Esophagus muscularis mucosa (tissue), 4 donors: ENCODE data around the gene DPYSL4. TPM values are rescaled to one million over a fixed set of nuclear protein-coding genes. Genes with fewer than 3 reads are reported as not detected.

ENCODE experiments used
- DNase-seq: peaks from one replicate; pipeline ENCODE4 v3.0.0-alpha.2; 2017; ENCODE audit errors: extremely low spot score
- H3K27ac ChIP-seq, 4 donors: fragments of 200-600 bp; sonication (generic); replicated peaks in 1 of 4; 1 replicate in 3 of 4; 2 replicates in 1 of 4; pipeline ENCODE4 v1.5.1; 2016 to 2019; ENCODE audit warnings: mild to moderate bottlenecking in 1 of 4
- H3K27me3 ChIP-seq, 4 donors: fragments of 200-600 bp; sonication (generic); one replicate each; pipeline versions ENCODE4 v1.5.1 to v1.6.0; 2016 to 2019
- H3K36me3 ChIP-seq, 4 donors: fragments of 200-600 bp; sonication (generic); one replicate each; pipeline ENCODE4 v1.5.1; 2016 to 2019
- H3K4me1 ChIP-seq, 4 donors: fragments of 200-600 bp; sonication (generic); one replicate each; pipeline ENCODE4 v1.5.1; 2016 to 2019
- H3K4me3 ChIP-seq, 4 donors: fragments of 200-600 bp; sonication (generic); 1 replicate in 2 of 4; 2 replicates in 2 of 4; pipeline ENCODE4 v1.5.1; 2016 to 2019; ENCODE audit warnings: mild to moderate bottlenecking in 4 of 4, moderate library complexity in 1 of 4
- H3K9me3 ChIP-seq, 4 donors: fragments of 200-600 bp; sonication (generic); 1 replicate in 3 of 4; 2 replicates in 1 of 4; pipeline ENCODE4 v1.5.1; 2016 to 2019
- CTCF ChIP-seq, 3 experiments: fragments of 200-600 bp in 2 of 3; fragments of 450-650 bp in 1 of 3; sonication (generic) in 2 of 3; IDR thresholded peaks; one replicate each; pipeline ENCODE4 v1.5.1; 2017 to 2019; ENCODE audit warnings: antibody characterized with exemption in 3 of 3, mild to moderate bottlenecking in 2 of 3, moderate library complexity in 1 of 3
- EP300 ChIP-seq: sonication (generic); formaldehyde crosslinking; IDR thresholded peaks from one replicate; pipeline ENCODE4 v1.6.1; 2017; ENCODE audit warnings: antibody characterized with exemption
- POLR2A ChIP-seq: fragments of 450-650 bp; IDR thresholded peaks from one replicate; pipeline ENCODE4 v1.6.1; 2017; ENCODE audit warnings: antibody characterized with exemption, moderate library complexity, mild to moderate bottlenecking, low read depth
- POLR2AphosphoS5 ChIP-seq, 2 donors: sonication (generic); formaldehyde crosslinking; IDR thresholded peaks; one replicate each; pipeline ENCODE4 v1.6.1; 2017; ENCODE audit warnings: antibody characterized with exemption in 2 of 2
- WGBS: methylation state at CpG from one replicate; pipeline ENCODE4 v1.1.5; 2018; 5-methylcytosine and 5-hydroxymethylcytosine counted together
- intact Hi-C: fragments of 100-400 bp; cut with DNase I; formaldehyde crosslinking; loops from one replicate; pipeline ENCODE4 v1.15.1; 2023
- total RNA-seq, 4 donors: library from RNA; depleted of rRNA; stranded (reverse); fragments of >200 nt; gene quantifications; one replicate each; pipeline versions ENCODE4 v1.1.0 to v1.2.1, GENCODE V29; 2016

Gene DPYSL4
- total RNA-seq, 4 donors from 2014 or later = 0.42 to 4.5 (median 1.9) TPM

GRCh38 chr10:132193907-132194552 lies 7.3 kb downstream of the DPYSL4 start:
- no peak for TF ChIP-seq POLR2A
- TF ChIP-seq POLR2AphosphoS5 (IDR thresholded peaks at IDR 0.05) = no peak
- no peak for TF ChIP-seq EP300
- no peak for TF ChIP-seq CTCF (IDR thresholded peaks at IDR 0.05)
- Histone ChIP-seq H3K9me3 (no peaks in the 10 kb centered on the region), H3K27ac (no peak overlapping the region), H3K36me3 (peaks cover 0 to 17% (median 0%) of the 10 kb centered on the region in 4 donors), H3K4me3 (no peak overlapping the region), H3K4me1 (peaks cover 0 to 17% (median 0%) of the 10 kb centered on the region in 4 donors), H3K27me3 (peaks cover 0 to 13% (median under 1%) of the 10 kb centered on the region in 4 donors)
- 0% methylated on average over 1 of the region's 21 CpGs for WGBS
- intact Hi-C loops = no loop called here
- DNase-seq = no peak

GRCh38 chr10:132194726-132195125 lies 8.0 kb downstream of the DPYSL4 start:
- WGBS = 96% methylated on average over 14 of the region's 15 CpGs
- intact Hi-C loops = no loop called here
- no peak overlapping the region for H3K27ac ChIP-seq
- peaks cover 0 to 6% (median 0%) of the 10 kb centered on the region in 4 donors for H3K27me3 ChIP-seq
- H3K4me1 ChIP-seq = peaks cover 0 to 17% (median 0%) of the 10 kb centered on the region in 4 donors
- no peak for DNase-seq
- H3K9me3 ChIP-seq = no peaks in the 10 kb centered on the region
- H3K4me3 ChIP-seq = no peak overlapping the region
- H3K36me3 ChIP-seq = peaks cover 0 to 19% (median 0%) of the 10 kb centered on the region in 4 donors
- TF ChIP-seq POLR2AphosphoS5 (IDR thresholded peaks at IDR 0.05) = no peak
- TF ChIP-seq CTCF (IDR thresholded peaks at IDR 0.05) = no peak
- TF ChIP-seq EP300 = no peak

GRCh38 chr10:132195366-132196075 lies 8.8 kb downstream of the DPYSL4 start:
- Histone ChIP-seq H3K27ac (no peak overlapping the region), H3K27me3 (no peaks in the 10 kb centered on the region), H3K4me3 (no peak overlapping the region), H3K9me3 (no peaks in the 10 kb centered on the region), H3K4me1 (peaks cover 0 to 17% (median 0%) of the 10 kb centered on the region in 4 donors), H3K36me3 (peaks cover 0 to 25% (median 0%) of the 10 kb centered on the region in 4 donors)
- WGBS = 90% methylated on average over 7 of the region's 13 CpGs
- no peak for DNase-seq
- intact Hi-C loops = no loop called here
- TF ChIP-seq POLR2AphosphoS5 (IDR thresholded peaks at IDR 0.05) = no peak
- no peak for TF ChIP-seq EP300
- no peak for TF ChIP-seq POLR2A
- TF ChIP-seq CTCF (IDR thresholded peaks at IDR 0.05) = no peak

GRCh38 chr10:132196178-132197113 lies 9.7 kb downstream of the DPYSL4 start:
- WGBS = 95% methylated on average over 13 of the region's 30 CpGs
- no peak for DNase-seq
- intact Hi-C loops = no loop called here
- TF ChIP-seq CTCF (IDR thresholded peaks at IDR 0.05) (no peak), POLR2A (no peak)
- no peak overlapping the region for H3K27ac ChIP-seq
- H3K9me3 ChIP-seq = no peaks in the 10 kb centered on the region
- H3K27me3 ChIP-seq = no peaks in the 10 kb centered on the region
- H3K4me1 ChIP-seq = peaks cover 0 to 17% (median 0%) of the 10 kb centered on the region in 4 donors
- peaks cover 0 to 32% (median 0%) of the 10 kb centered on the region in 4 donors for H3K36me3 ChIP-seq
- no peak overlapping the region for H3K4me3 ChIP-seq
